Neuronal stem cell (in vitro differentiated cells): ENCODE measurements around the gene SEH1L.

Experiments
- DNase-seq: peaks from one replicate; pipeline ENCODE4 v3.0.0-alpha.2; 2013; ENCODE audit warnings: low spot score
- H2AFZ ChIP-seq: one replicate; pipeline ENCODE4 v1.6.1; 2013; ENCODE audit warnings: mild to moderate bottlenecking, low read length, inconsistent platforms
- H2AK5ac ChIP-seq: 2 replicates; pipeline ENCODE4 v1.6.1; 2013; ENCODE audit warnings: low read depth, mild to moderate bottlenecking, inconsistent platforms, low read length, moderate library complexity, mixed read lengths
- H2BK120ac ChIP-seq: 2 replicates; pipeline ENCODE4 v1.6.1; 2013; ENCODE audit warnings: low read depth, mild to moderate bottlenecking, inconsistent platforms, low read length, moderate library complexity, mixed read lengths
- H2BK12ac ChIP-seq: one replicate; pipeline ENCODE4 v1.6.1; 2013; ENCODE audit warnings: low read length, inconsistent platforms
- H2BK15ac ChIP-seq: 2 replicates; pipeline ENCODE4 v1.6.1; 2013; ENCODE audit warnings: mild to moderate bottlenecking, low read length, inconsistent platforms, mixed read lengths
- H2BK5ac ChIP-seq: one replicate; pipeline ENCODE4 v1.6.1; 2013; ENCODE audit warnings: inconsistent platforms, mild to moderate bottlenecking, low read length, moderate library complexity
- H3K14ac ChIP-seq: one replicate; pipeline ENCODE4 v1.6.1; 2013; ENCODE audit warnings: low read length, inconsistent platforms
- H3K18ac ChIP-seq: 2 replicates; pipeline ENCODE4 v1.6.1; 2013; ENCODE audit warnings: low read length, inconsistent platforms
- H3K23ac ChIP-seq: 2 replicates; pipeline ENCODE4 v1.6.1; 2013; ENCODE audit warnings: low read depth, mild to moderate bottlenecking, mixed read lengths, low read length, inconsistent platforms; ENCODE audit not compliant: poor library complexity
- H3K27ac ChIP-seq: replicated peaks from 3 replicates; pipeline ENCODE4 v1.5.1; 2013; ENCODE audit warnings: low read length, inconsistent platforms
- H3K27me3 ChIP-seq, 3 experiments: 2 replicates each; pipeline ENCODE4 v1.6.1; 2013; ENCODE audit warnings: low read length in 3 of 3, mild to moderate bottlenecking in 2 of 3, inconsistent platforms in 1 of 3, low read depth in 1 of 3, mixed read lengths in 1 of 3, moderate library complexity in 1 of 3; ENCODE audit not compliant: control insufficient read depth in 3 of 3, insufficient read depth in 3 of 3
- H3K36me3 ChIP-seq, 2 donors: replicated peaks in 1 of 2; 2 replicates each; pipeline ENCODE4 v1.6.1; 2013; ENCODE audit warnings: low read length in 2 of 2; ENCODE audit not compliant: control insufficient read depth in 2 of 2, insufficient read depth in 2 of 2
- H3K4ac ChIP-seq: 2 replicates; pipeline ENCODE4 v1.6.1; 2013; ENCODE audit warnings: inconsistent platforms, mild to moderate bottlenecking, low read length, moderate library complexity
- H3K4me1 ChIP-seq, 2 donors: 1 replicate in 1 of 2; 2 replicates in 1 of 2; pipeline ENCODE4 v1.6.1; 2013; ENCODE audit warnings: low read length in 2 of 2, low read depth in 1 of 2; ENCODE audit not compliant: control insufficient read depth in 2 of 2, insufficient read depth in 1 of 2
- H3K4me2 ChIP-seq: one replicate; pipeline ENCODE4 v1.6.1; 2013; ENCODE audit warnings: mild to moderate bottlenecking, low read length, inconsistent platforms; ENCODE audit not compliant: insufficient read depth, poor library complexity, severe bottlenecking
- H3K4me3 ChIP-seq, 2 donors: 2 replicates each; pipeline ENCODE4 v1.5.1; 2013; ENCODE audit warnings: low read length in 2 of 2, mild to moderate bottlenecking in 2 of 2, inconsistent platforms in 1 of 2, moderate library complexity in 1 of 2
- H3K79me1 ChIP-seq: one replicate; pipeline ENCODE4 v1.6.1; 2013; ENCODE audit warnings: low read depth, mild to moderate bottlenecking, inconsistent platforms, low read length, moderate library complexity
- H3K9ac ChIP-seq: one replicate; pipeline ENCODE4 v1.6.1; 2013; ENCODE audit warnings: mild to moderate bottlenecking, low read depth, low read length, inconsistent platforms; ENCODE audit not compliant: poor library complexity
- H3K9me3 ChIP-seq, 2 donors: replicated peaks in 1 of 2; 2 replicates each; pipeline versions ENCODE3 to v1.6.1; 2013; ENCODE audit warnings: low read length in 2 of 2, mild to moderate bottlenecking in 2 of 2, inconsistent platforms in 1 of 2, low read depth in 1 of 2, mixed read lengths in 1 of 2, moderate library complexity in 1 of 2; ENCODE audit not compliant: control insufficient read depth in 2 of 2, insufficient read depth in 1 of 2
- H4K8ac ChIP-seq: one replicate; pipeline ENCODE4 v1.6.1; 2013; ENCODE audit warnings: low read depth, mild to moderate bottlenecking, inconsistent platforms, low read length, moderate library complexity
- H4K91ac ChIP-seq: one replicate; pipeline ENCODE4 v1.6.1; 2013; ENCODE audit warnings: low read length, low read depth, mild to moderate bottlenecking, inconsistent platforms; ENCODE audit not compliant: poor library complexity
- WGBS, 2 donors: extraction: QIAGEN DNeasy Blood & Tissue Kit; methylation state at CpG; one replicate each; pipeline ENCODE4 v1.1.7; 2013; ENCODE audit warnings: missing lambda C conversion rate in 2 of 2, mixed read lengths in 1 of 2; ENCODE audit not compliant: insufficient read length in 2 of 2, insufficient replicate concordance in 1 of 2; ENCODE audit errors: extremely low coverage in 2 of 2; 5-methylcytosine and 5-hydroxymethylcytosine counted together

The SEH1L gene

DNA sequence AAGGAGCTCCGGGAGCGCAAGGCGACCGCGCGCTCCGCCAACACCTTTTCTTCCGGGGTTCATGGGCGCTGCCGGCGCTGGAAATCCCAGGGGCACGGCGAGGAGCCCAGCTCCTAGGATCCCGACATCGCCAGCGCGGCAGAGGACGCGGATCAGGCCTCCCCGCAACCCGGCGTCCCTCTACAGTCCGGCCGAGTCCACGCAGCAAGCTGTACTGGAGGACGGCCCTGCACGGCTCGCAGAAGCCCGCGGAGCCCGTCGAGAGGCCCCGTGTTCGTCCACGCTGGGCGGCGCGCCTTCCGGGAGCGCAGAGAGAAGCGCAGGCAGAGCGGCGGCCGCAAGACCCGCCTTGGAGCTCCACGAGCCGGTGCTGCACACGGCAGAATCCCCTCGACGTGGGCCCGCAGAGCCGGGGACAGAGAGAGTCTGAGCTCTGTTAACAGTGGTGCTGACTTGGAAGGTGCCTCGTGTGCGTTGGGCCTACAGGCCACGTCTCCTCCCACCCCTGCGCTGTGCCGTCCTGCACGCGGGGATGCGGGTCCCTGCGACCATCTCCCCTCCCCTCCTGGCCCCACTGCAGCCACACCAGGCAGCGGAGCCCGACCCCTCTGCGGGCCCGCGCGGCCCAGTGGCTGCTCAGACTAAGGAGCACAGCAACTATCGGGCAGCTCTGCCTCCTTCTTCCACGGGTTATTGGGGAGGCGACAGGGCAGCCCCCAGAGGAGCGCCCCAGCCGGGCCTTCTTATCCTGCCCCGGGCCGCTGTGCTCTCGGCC, 35.7 kb upstream of the SEH1L start:
- Histone ChIP-seq H3K23ac (peak overlapping the region; percentile 11), H3K36me3 (no peaks in the 10 kb centered on the region), H4K8ac (peak overlapping the region; percentile 43), H3K79me1 (no peaks in the 10 kb centered on the region), H3K4me2 (no peak overlapping the region), H2BK12ac (no peak overlapping the region), H3K4ac (peak overlapping the region; percentile 8), H2AFZ (peak overlapping the region; percentile 40), H3K9me3 (peaks cover 0 to 2% of the 10 kb centered on the region in 2 donors), H2BK5ac (no peak overlapping the region), H3K27ac (no peak overlapping the region), H3K4me3 (peak overlapping the region in 1 of 2 donors; percentile 64), H4K91ac (no peak overlapping the region), H3K4me1 (peaks cover under 1 to 3% of the 10 kb centered on the region in 2 donors), H3K9ac (peak overlapping the region; percentile 44), H3K14ac (no peak overlapping the region), H2BK15ac (no peak overlapping the region), H3K27me3 (no peaks in the 10 kb centered on the region), H3K18ac (no peak overlapping the region), H2AK5ac (no peak overlapping the region), H2BK120ac (no peak overlapping the region)
- WGBS, 2 donors, result no CpG with 5 or more reads among the region's 75 CpGs
- DNase-seq, result no peak

DNA sequence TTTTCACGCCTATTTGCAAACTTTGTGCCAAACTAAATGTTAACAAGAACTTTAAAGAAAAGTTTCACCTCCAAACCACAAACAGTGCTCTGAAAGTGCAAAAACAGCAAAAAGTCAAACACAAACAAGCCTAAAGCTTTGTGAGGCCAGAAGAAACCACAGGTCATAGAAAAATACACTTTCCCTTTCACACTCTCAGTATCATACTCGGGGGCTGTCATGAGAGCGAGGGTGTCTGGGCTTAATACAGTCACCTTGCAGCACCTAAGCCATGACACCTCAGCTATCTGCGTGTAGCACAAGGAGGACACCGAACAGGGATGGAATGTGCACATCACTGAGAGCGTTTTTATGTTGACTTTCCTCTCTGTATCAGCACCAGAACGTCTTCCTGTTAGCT, 26.6 kb upstream of the SEH1L start:
- H4K91ac ChIP-seq, result no peak overlapping the region
- H4K8ac ChIP-seq, result no peak overlapping the region
- no peak overlapping the region for H3K27ac ChIP-seq
- no peaks in the 10 kb centered on the region for H3K4me1 ChIP-seq
- no peak overlapping the region for H3K4me3 ChIP-seq
- no peak overlapping the region for H3K9ac ChIP-seq
- H3K18ac ChIP-seq, result no peak overlapping the region
- no peak overlapping the region for H2BK120ac ChIP-seq
- no peaks in the 10 kb centered on the region for H3K79me1 ChIP-seq
- H3K23ac ChIP-seq, result no peak overlapping the region
- H3K4ac ChIP-seq, result no peak overlapping the region
- no peak overlapping the region for H2AFZ ChIP-seq
- H3K4me2 ChIP-seq, result no peak overlapping the region
- no peak overlapping the region for H2BK15ac ChIP-seq
- no peak overlapping the region for H2BK12ac ChIP-seq
- DNase-seq, result no peak
- H3K9me3 ChIP-seq, result no peaks in the 10 kb centered on the region
- no peaks in the 10 kb centered on the region for H3K36me3 ChIP-seq
- H3K27me3 ChIP-seq, result no peaks in the 10 kb centered on the region
- H2AK5ac ChIP-seq, result no peak overlapping the region
- no CpG with 5 or more reads among the region's 7 CpGs for WGBS, 2 donors
- H3K14ac ChIP-seq, result no peak overlapping the region
- H2BK5ac ChIP-seq, result no peak overlapping the region

DNA sequence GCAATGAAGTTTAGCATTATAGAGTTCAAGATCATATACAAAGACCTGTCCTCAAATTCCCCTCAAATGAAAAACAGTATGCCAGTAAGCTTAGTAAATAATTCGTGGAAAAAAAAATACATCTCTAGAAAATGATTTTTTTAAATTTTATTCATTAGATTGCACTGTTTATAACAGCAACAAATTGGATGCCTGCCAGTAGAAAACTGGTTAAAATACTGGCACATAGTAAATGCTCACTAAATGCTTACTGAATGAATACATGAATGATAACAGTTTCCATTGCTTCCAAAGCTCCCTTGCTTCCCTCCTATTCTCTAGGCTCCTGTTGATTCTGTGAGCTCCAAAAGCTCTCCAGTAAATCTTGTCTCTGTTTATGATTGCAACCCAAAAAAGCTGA, 25.5 kb upstream of the SEH1L start:
- WGBS, 2 donors, result no CpG with 5 or more reads among the region's 1 CpG
- no peak overlapping the region for H2AK5ac ChIP-seq
- no peak overlapping the region for H3K4me2 ChIP-seq
- H3K23ac ChIP-seq, result no peak overlapping the region
- H4K8ac ChIP-seq, result no peak overlapping the region
- no peaks in the 10 kb centered on the region for H3K4me1 ChIP-seq
- no peak overlapping the region for H3K18ac ChIP-seq
- H2BK15ac ChIP-seq, result no peak overlapping the region
- no peak overlapping the region for H4K91ac ChIP-seq
- no peak overlapping the region for H2BK120ac ChIP-seq
- H2AFZ ChIP-seq, result no peak overlapping the region
- H2BK12ac ChIP-seq, result no peak overlapping the region
- H3K4ac ChIP-seq, result no peak overlapping the region
- DNase-seq, result no peak
- no peaks in the 10 kb centered on the region for H3K9me3 ChIP-seq
- H3K36me3 ChIP-seq, result no peaks in the 10 kb centered on the region
- H3K27me3 ChIP-seq, result no peaks in the 10 kb centered on the region
- no peak overlapping the region for H3K4me3 ChIP-seq
- H3K14ac ChIP-seq, result no peak overlapping the region
- H3K79me1 ChIP-seq, result no peaks in the 10 kb centered on the region
- no peak overlapping the region for H3K9ac ChIP-seq
- no peak overlapping the region for H2BK5ac ChIP-seq
- H3K27ac ChIP-seq, result no peak overlapping the region

DNA sequence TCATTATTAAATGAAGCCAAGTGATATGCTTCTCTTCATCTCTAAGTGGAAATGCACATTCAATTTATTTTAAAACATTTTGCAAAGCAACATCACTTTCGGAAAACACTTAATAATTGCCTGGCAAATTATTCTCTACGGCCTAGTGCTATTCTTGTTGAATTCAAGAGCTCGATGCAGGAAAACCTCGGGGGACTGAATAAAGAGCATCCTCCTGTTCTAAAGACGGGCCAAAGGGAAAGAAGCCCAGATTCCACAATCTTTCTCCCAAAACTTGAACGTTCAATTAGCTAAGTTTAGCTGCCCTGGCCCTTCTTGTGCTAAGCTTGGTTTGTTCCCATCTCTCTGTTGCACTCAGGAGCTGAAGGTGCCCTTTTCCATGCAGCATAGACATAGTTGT, 23.2 kb upstream of the SEH1L start:
- no peak overlapping the region for H2BK5ac ChIP-seq
- H4K8ac ChIP-seq, result no peak overlapping the region
- H3K36me3 ChIP-seq, result no peaks in the 10 kb centered on the region
- no peak overlapping the region for H3K4me3 ChIP-seq
- no peak overlapping the region for H3K9ac ChIP-seq
- no peak overlapping the region for H3K4ac ChIP-seq
- H3K23ac ChIP-seq, result no peak overlapping the region
- H3K18ac ChIP-seq, result no peak overlapping the region
- no peak overlapping the region for H2BK15ac ChIP-seq
- no peak overlapping the region for H2BK120ac ChIP-seq
- H2BK12ac ChIP-seq, result no peak overlapping the region
- H3K79me1 ChIP-seq, result no peaks in the 10 kb centered on the region
- H3K4me2 ChIP-seq, result no peak overlapping the region
- no peak overlapping the region for H2AK5ac ChIP-seq
- no CpG with 5 or more reads among the region's 6 CpGs for WGBS, 2 donors
- no peak overlapping the region for H3K27ac ChIP-seq
- H3K9me3 ChIP-seq, result peaks cover 0 to 1% of the 10 kb centered on the region in 2 donors
- no peak overlapping the region for H2AFZ ChIP-seq
- no peak overlapping the region for H4K91ac ChIP-seq
- H3K27me3 ChIP-seq, result no peaks in the 10 kb centered on the region
- H3K14ac ChIP-seq, result no peak overlapping the region
- H3K4me1 ChIP-seq, result no peaks in the 10 kb centered on the region
- DNase-seq, result no peak
